ENCODE results near the gene SORCS3.

Gene SORCS3

GRCh38 chr10:104750291-104750690 lies 109.2 kb downstream of the SORCS3 start:
- TF ChIP-seq, protein P1, sequence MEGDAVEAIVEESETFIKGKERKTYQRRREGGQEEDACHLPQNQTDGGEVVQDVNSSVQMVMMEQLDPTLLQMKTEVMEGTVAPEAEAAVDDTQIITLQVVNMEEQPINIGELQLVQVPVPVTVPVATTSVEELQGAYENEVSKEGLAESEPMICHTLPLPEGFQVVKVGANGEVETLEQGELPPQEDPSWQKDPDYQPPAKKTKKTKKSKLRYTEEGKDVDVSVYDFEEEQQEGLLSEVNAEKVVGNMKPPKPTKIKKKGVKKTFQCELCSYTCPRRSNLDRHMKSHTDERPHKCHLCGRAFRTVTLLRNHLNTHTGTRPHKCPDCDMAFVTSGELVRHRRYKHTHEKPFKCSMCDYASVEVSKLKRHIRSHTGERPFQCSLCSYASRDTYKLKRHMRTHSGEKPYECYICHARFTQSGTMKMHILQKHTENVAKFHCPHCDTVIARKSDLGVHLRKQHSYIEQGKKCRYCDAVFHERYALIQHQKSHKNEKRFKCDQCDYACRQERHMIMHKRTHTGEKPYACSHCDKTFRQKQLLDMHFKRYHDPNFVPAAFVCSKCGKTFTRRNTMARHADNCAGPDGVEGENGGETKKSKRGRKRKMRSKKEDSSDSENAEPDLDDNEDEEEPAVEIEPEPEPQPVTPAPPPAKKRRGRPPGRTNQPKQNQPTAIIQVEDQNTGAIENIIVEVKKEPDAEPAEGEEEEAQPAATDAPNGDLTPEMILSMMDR (IDR thresholded peaks at IDR 0.05; ENCODE audit: low read depth, low read length) = no peak
- no peak overlapping the region for H3K4me3 ChIP-seq (ENCODE audit: low read depth, low read length)

GRCh38 chr10:104762793-104763192 lies 121.7 kb downstream of the SORCS3 start:
- TF ChIP-seq, protein P1 (IDR thresholded peaks at IDR 0.05; ENCODE audit: low read depth, low read length) = no peak

GRCh38 chr10:104766341-104766740 lies 125.3 kb downstream of the SORCS3 start:
- H3K4me3 ChIP-seq (ENCODE audit: low read depth, low read length) = no peak overlapping the region
- TF ChIP-seq, protein P1 (IDR thresholded peaks at IDR 0.05; ENCODE audit: low read depth, low read length) = no peak

More at GRCh38 chr10:104762793-104763192, 121.7 kb downstream of the SORCS3 start:
- H3K4me3 ChIP-seq (ENCODE audit: low read depth, low read length) = no peak overlapping the region

DNA sequence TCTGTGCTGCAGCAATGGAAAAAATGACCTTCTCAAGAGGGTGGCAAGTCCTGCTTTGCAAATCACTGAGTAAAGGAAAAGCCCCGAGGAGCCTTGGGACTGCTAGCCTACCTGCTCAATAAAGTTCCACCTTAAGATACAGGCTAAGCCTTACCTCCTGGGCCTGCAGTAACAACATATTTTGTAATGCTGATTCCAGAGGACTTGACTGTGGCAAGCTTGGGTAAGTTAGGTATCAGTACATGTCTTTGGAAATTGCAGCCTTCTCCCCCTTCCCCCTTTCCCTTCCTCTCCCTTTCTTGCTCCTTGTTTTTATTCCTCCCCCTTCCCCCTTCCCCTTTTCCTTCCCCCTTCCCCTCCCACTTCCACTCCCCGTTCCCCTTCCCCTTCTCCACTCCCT lies 126.2 kb downstream of the SORCS3 start:
- H3K4me3 ChIP-seq (ENCODE audit: low read depth, low read length) = no peak overlapping the region
- TF ChIP-seq, protein P1 (IDR thresholded peaks at IDR 0.05; ENCODE audit: low read depth, low read length) = no peak

- TF ChIP-seq, protein P1 (IDR thresholded peaks at IDR 0.05; ENCODE audit: low read depth, low read length) = no peak
These were observed 126.7 kb downstream of the SORCS3 start for GRCh38 chr10:104767745-104768144.

DNA sequence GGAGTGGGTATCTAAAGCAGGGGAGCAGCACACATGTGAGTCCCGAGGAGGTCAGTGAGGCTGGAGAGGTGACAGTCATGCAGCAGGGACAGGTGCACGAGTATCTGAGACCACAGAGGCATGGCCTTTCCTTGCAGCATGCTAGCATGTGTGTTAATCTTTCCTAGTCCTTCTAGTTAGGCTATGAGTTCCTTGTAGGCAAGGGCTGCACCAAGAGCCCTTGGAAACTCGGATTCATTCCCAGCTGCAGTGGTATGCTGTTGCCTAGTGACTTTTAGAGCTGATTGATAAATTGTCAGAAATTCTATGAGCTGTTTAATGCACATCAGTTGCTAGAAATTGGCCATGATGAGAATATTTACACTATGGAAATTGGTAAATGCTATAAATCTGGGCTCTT lies 132.0 kb downstream of the SORCS3 start:
- no peak overlapping the region for H3K4me3 ChIP-seq (ENCODE audit: low read depth, low read length)
- TF ChIP-seq, protein P1 (IDR thresholded peaks at IDR 0.05; ENCODE audit: low read depth, low read length) = no peak

More at GRCh38 chr10:104767745-104768144, 126.7 kb downstream of the SORCS3 start:
- no peak overlapping the region for H3K4me3 ChIP-seq (ENCODE audit: low read depth, low read length)

GRCh38 chr10:104774234-104774633 lies 133.1 kb downstream of the SORCS3 start:
- no peak overlapping the region for H3K4me3 ChIP-seq (ENCODE audit: low read depth, low read length)
- TF ChIP-seq, protein P1 (IDR thresholded peaks at IDR 0.05; ENCODE audit: low read depth, low read length) = no peak

Measured in WI38 (cell line).